H1 (cell line): Measurements from ENCODE around the gene EXD3. TPM values are rescaled to one million over a fixed set of nuclear protein-coding genes. Genes with fewer than 3 reads are reported as not detected.

ENCODE experiments used
- CTBP2 ChIP-seq: IDR thresholded peaks from 2 replicates; pipeline ENCODE4 v1.7.0; 2011; ENCODE audit warnings: borderline replicate concordance, mild to moderate bottlenecking, moderate library complexity, mixed read lengths, low read length; ENCODE audit not compliant: insufficient read depth, insufficient read length
- FOSL1 ChIP-seq: IDR thresholded peaks from 2 replicates; pipeline ENCODE4 v1.6.1; 2011; ENCODE audit warnings: mild to moderate bottlenecking, low read depth, low read length, moderate library complexity; ENCODE audit not compliant: insufficient read depth
- GABPA ChIP-seq: IDR thresholded peaks from 2 replicates; pipeline ENCODE4 v1.6.1; 2011; ENCODE audit warnings: mild to moderate bottlenecking, low read length, moderate library complexity, borderline replicate concordance; ENCODE audit not compliant: insufficient read depth
- GTF2F1 ChIP-seq: IDR thresholded peaks from 2 replicates; pipeline ENCODE4 v1.6.1; 2012; ENCODE audit warnings: low read depth, low read length, improper control_type of control experiment, borderline replicate concordance
- HDAC6 ChIP-seq: IDR thresholded peaks from one replicate; pipeline ENCODE4 v1.7.1; 2012; ENCODE audit warnings: low read depth, mild to moderate bottlenecking, inconsistent platforms, low read length, moderate library complexity
- KDM1A ChIP-seq: fragments of 200-600, 300-600 bp; sonication (generic); IDR thresholded peaks from 2 replicates; pipeline ENCODE4 v1.7.1; 2016; ENCODE audit warnings: mild to moderate bottlenecking, low read length, borderline replicate concordance
- POLR2AphosphoS5 ChIP-seq: IDR thresholded peaks from 2 replicates; pipeline ENCODE4 v1.6.1; 2011; ENCODE audit warnings: low read depth, low read length
- USF2 ChIP-seq: IDR thresholded peaks from 2 replicates; pipeline ENCODE4 v1.6.1; 2011; ENCODE audit warnings: low read length, improper control_type of control experiment
- polyA plus RNA-seq, 7 experiments: library from polyadenylated mRNA; depleted of rRNA in 3 of 7; stranded (reverse) in 5 of 7; unstranded in 2 of 7; fragments of >200 nt in 5 of 7; fragments of 200-250 nt in 2 of 7; gene quantifications; 1 replicate in 5 of 7; 2 replicates in 1 of 7; 4 replicates in 1 of 7; pipeline versions ENCODE4 v1.2.1 to v1.2.3, GENCODE V29; 2011 to 2013; ENCODE audit warnings: missing spikeins in 2 of 7, mixed read lengths in 2 of 7
- total RNA-seq: library from RNA; stranded (reverse); fragmentation: NEBNext Ultra II Directional; extraction: Animal tissue kit (Norgen Biotek cat#: 25700); gene quantifications from 2 replicates; pipeline ENCODE4 v1.2.1, GENCODE V29; 2021
- TF ChIP-seq, protein P1 (sequence below): fragments of 300-600 bp; sonication (generic); IDR thresholded peaks from 2 replicates; pipeline ENCODE4 v1.7.1; 2012; ENCODE audit warnings: low read length, moderate library complexity, mild to moderate bottlenecking, inconsistent platforms; ENCODE audit not compliant: insufficient replicate concordance

The EXD3 gene
- total and polyA plus RNA-seq, 2 of the 8 experiments (the other 6 are each of a cell fraction or from before 2014, with no cell fraction given): 7.2 to 9.4 TPM

GRCh38 chr9:137302449-137303150 is 120.4 kb downstream of the EXD3 start (continued):
- TF ChIP-seq, protein P1, sequence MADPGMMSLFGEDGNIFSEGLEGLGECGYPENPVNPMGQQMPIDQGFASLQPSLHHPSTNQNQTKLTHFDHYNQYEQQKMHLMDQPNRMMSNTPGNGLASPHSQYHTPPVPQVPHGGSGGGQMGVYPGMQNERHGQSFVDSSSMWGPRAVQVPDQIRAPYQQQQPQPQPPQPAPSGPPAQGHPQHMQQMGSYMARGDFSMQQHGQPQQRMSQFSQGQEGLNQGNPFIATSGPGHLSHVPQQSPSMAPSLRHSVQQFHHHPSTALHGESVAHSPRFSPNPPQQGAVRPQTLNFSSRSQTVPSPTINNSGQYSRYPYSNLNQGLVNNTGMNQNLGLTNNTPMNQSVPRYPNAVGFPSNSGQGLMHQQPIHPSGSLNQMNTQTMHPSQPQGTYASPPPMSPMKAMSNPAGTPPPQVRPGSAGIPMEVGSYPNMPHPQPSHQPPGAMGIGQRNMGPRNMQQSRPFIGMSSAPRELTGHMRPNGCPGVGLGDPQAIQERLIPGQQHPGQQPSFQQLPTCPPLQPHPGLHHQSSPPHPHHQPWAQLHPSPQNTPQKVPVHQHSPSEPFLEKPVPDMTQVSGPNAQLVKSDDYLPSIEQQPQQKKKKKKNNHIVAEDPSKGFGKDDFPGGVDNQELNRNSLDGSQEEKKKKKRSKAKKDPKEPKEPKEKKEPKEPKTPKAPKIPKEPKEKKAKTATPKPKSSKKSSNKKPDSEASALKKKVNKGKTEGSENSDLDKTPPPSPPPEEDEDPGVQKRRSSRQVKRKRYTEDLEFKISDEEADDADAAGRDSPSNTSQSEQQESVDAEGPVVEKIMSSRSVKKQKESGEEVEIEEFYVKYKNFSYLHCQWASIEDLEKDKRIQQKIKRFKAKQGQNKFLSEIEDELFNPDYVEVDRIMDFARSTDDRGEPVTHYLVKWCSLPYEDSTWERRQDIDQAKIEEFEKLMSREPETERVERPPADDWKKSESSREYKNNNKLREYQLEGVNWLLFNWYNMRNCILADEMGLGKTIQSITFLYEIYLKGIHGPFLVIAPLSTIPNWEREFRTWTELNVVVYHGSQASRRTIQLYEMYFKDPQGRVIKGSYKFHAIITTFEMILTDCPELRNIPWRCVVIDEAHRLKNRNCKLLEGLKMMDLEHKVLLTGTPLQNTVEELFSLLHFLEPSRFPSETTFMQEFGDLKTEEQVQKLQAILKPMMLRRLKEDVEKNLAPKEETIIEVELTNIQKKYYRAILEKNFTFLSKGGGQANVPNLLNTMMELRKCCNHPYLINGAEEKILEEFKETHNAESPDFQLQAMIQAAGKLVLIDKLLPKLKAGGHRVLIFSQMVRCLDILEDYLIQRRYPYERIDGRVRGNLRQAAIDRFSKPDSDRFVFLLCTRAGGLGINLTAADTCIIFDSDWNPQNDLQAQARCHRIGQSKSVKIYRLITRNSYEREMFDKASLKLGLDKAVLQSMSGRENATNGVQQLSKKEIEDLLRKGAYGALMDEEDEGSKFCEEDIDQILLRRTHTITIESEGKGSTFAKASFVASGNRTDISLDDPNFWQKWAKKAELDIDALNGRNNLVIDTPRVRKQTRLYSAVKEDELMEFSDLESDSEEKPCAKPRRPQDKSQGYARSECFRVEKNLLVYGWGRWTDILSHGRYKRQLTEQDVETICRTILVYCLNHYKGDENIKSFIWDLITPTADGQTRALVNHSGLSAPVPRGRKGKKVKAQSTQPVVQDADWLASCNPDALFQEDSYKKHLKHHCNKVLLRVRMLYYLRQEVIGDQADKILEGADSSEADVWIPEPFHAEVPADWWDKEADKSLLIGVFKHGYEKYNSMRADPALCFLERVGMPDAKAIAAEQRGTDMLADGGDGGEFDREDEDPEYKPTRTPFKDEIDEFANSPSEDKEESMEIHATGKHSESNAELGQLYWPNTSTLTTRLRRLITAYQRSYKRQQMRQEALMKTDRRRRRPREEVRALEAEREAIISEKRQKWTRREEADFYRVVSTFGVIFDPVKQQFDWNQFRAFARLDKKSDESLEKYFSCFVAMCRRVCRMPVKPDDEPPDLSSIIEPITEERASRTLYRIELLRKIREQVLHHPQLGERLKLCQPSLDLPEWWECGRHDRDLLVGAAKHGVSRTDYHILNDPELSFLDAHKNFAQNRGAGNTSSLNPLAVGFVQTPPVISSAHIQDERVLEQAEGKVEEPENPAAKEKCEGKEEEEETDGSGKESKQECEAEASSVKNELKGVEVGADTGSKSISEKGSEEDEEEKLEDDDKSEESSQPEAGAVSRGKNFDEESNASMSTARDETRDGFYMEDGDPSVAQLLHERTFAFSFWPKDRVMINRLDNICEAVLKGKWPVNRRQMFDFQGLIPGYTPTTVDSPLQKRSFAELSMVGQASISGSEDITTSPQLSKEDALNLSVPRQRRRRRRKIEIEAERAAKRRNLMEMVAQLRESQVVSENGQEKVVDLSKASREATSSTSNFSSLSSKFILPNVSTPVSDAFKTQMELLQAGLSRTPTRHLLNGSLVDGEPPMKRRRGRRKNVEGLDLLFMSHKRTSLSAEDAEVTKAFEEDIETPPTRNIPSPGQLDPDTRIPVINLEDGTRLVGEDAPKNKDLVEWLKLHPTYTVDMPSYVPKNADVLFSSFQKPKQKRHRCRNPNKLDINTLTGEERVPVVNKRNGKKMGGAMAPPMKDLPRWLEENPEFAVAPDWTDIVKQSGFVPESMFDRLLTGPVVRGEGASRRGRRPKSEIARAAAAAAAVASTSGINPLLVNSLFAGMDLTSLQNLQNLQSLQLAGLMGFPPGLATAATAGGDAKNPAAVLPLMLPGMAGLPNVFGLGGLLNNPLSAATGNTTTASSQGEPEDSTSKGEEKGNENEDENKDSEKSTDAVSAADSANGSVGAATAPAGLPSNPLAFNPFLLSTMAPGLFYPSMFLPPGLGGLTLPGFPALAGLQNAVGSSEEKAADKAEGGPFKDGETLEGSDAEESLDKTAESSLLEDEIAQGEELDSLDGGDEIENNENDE: no peak
- no peak for TF ChIP-seq GTF2F1
- TF ChIP-seq HDAC6: no peak
- TF ChIP-seq GABPA: 0 out of 2 replicates have a peak, but pooled peaks have one; percentile 25
- no peak for TF ChIP-seq KDM1A
- TF ChIP-seq USF2: no peak
- TF ChIP-seq POLR2AphosphoS5: no peak
- no peak for TF ChIP-seq FOSL1
- TF ChIP-seq CTBP2: no peak
